HG02678 (cell line): ENCODE results near the gene SVIL.
"Not testable (repeated sequence)": the region's sequence is repeated elsewhere in the genome, so short reads cannot be mapped to it uniquely, and the experiment has no call there.

ENCODE experiments used
- ATAC-seq: cut with Tn5 transposase; IDR thresholded peaks from one replicate; pipeline ENCODE4 v1.9.1; 2021; ENCODE audit warnings: mild to moderate bottlenecking, moderate library complexity; ENCODE audit not compliant: unreplicated experiment

SVIL gene

DNA sequence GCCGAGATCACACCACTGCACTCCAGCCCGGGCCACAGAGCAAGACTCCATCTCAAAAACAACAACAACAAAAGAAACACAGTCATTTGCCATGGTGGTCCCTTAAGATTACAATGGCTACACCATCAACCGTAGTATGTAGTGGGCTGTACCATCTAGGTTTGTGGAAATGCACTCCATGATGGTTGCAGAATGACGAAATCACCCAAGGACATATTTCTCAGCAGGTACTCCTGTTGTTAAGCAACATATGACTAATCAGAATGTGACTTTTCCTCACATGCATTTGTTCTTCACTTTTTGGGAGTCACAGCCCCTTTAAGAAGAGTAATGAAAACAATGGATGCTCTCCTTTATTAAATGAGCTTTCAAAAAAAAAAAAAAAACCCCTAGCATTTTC lies 11.0 kb downstream of the SVIL start:
- no peak for ATAC-seq

DNA sequence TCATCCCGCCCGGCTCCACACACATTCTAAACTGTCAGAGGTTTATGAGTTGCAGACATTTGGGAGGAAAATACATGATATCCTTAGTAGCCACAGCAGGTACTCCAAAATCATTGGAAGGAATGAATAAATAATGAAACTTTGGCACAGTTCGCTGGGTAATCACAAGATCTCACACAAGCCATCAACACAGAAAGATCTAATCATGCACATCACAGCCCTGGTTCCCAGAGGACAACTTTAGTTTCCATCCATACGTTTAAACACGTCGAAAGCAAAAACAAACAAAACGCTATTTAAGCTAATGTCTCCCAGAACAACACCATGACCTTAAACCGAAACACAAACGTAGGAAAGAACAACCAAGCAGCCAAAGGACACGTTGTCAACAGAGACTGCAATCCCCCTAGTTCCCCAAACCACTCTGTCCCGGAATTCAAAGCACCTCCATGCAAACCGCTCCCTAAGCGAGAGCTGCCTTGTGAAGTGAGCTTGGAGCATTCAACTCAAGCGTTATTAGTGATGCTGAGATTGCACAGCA lies 12.3 kb downstream of the SVIL start:
- no peak for ATAC-seq

DNA sequence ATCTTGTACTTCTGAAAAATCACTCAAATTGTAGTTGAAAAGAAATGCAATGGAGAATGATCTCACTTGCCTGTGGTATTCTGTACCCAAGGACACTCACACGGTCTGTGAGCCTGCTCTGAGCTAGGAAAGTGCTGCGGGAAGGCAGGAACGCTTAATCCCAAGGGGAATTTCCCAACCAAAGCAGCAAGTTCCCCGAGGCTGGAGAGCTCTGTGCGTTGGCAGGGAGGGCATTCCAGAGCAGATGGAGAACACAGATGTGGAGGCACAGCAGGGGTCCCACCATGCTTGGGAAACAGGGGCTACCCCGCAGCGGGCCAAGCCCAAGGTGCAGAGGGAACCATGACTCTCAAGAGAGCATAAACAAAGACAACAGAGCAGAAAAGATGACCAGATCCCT lies 13.6 kb downstream of the SVIL start:
- ATAC-seq, result no peak

DNA sequence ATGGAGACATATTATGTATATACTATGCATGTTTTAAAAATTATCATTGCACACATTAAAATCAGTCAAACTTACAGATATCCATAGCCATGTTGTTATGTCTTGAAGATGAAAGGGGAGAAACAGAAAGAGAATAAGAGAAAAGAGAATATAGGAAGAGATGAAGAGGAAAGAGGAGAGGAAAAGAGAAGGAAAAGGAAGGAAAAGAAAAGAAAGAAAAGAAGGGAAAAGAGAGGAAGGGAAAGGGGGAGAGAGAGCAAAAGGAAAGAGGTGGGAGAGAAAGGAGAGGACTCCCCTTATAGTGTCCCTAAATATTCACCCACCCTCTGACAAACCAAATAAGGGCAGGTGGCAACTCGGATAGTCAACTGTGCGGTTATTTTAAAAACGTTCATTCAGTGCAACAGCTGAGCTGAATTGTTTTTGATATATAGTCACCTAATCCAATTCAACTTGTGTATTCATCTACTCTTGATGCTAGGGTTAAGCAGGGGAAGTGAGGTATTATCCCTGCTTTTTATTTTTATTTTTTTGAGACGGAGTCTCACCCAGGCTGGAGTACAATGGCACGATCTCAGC lies 14.6 kb downstream of the SVIL start:
- no peak for ATAC-seq

DNA sequence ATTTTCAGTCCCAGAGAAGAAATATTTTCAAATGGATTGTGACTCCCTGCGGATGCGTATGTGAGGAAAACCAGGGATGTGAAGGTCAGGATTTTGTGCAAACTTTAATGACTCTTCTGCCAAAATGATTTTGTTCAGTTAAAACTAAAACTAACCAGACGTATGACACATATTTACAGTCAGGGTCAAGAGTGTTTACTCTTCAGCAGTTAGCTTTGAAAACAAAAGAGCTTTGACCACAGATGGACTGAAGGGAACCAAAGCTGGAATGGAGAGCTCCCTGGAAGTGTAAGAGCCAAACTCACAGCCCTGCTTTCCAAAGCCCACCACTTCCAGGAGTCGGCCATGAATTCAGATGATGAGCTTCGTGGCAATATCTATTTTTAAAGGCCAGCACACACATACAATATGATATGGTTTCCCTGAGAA lies 15.5 kb downstream of the SVIL start:
- ATAC-seq, result no peak

DNA sequence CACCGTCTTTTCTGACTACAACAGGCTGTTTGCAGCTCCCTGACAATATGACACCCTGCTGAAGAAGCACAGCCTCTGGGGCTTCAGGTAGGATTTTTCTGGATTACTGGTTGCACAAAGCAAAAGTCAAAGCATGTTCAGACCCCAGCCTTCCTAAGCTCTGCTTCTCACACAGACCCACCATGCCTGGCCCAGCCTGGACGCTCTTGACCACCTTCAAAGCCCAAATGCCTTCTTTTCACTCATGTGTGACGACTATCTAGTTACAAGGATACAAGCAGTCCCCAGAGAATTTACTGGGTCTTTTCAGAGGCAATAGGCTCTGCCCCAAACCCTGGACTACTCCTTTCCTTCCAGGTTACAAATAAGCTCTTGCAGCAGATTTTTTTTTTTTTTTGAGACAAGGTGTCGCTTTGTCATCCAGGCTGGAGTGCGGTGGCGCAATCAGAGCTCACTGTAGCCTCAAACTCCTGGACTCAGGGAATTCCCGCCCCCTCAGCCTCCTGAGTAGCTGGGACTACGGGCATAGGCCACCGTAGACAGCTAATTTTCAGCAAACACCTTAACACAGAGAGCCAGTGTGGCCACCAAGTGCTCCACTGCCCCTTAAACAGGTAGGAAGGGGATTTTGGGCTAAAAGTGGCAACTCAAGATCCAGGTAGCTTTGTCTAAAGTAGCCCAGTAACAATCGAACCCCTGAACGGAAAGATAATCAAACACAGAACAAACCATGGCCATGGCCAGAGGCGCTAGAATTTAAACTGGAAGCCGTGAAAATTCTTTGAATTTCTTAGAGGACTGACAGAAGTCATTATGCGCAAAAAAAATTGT lies 16.2 kb downstream of the SVIL start:
- no peak for ATAC-seq

DNA sequence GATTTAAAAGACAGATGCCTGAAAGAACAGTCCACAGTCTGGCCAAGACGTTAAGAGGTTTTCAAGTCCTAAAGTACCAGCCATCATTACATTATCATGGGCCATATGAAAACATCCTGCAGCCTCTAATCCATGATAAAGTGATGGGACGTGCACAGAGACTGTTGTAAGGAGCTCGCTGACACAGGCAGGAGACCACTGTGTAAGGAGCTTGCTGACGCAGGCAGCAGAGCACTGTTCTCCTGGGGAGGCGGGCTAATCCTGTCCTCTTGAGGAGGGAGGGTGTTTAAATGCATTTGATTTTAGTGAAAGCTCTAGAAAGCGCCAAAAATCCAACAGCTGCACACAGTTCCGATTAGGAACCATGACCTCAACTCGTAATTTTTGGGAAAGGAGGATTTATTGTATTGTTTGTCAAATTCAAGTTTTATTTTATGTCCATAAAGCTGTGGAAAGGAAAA lies 16.9 kb downstream of the SVIL start:
- no peak for ATAC-seq

DNA sequence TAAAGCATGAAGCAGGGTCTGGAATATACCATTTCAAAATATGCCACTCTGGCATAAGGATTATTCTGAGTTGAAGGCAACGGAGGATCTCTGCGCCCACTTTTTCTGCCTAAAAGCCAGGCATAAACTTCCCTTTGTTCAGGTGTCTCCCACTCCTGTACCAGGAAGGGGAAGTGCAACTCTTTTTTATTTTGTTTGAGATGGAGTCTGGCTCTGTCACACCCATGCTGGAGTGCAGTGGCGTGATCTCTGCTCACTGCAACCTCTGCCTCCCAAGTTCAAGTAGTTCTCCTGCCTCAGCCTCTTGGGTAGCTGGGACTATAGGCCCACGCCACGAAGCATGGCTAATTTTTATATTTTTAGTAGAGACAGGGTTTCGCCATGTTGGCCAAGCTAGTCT lies 18.2 kb downstream of the SVIL start:
- no peak for ATAC-seq

DNA sequence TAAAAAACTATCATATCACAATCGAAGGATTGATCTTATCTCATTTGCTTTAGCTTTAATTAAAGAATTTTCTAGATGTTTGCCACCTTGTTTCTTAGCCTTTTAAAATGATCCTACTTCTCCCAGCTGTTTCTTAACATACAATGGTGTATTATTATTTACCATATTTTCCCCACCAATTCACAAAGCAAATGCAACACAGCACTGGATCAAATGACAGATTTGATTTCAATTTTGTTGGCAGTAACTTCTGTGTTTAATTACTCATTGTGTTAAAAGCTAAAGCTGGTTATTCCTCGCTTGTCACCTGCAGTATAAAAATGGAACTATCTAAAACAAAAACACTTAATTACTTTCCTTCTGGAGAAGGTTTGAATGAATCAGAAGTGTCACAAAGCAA lies 19.6 kb downstream of the SVIL start:
- ATAC-seq, result no peak

DNA sequence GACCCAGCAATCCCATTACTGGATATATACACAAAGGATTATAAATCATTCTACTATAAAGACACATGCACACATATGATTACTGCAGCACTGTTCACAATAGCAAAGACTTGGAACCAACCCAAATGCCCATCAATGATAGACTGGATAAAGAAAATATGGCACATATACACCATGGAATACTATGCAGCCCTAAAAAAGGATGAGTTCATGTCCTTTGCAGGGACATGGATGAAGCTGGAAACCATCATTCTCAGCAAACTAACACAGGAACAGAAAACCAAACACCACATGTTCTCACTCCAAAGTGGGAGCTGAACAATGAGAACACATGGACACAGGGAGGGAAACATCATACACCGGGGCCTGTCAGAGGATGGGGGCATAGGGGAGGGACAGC lies 20.5 kb downstream of the SVIL start:
- ATAC-seq, result not testable (repeated sequence)

DNA sequence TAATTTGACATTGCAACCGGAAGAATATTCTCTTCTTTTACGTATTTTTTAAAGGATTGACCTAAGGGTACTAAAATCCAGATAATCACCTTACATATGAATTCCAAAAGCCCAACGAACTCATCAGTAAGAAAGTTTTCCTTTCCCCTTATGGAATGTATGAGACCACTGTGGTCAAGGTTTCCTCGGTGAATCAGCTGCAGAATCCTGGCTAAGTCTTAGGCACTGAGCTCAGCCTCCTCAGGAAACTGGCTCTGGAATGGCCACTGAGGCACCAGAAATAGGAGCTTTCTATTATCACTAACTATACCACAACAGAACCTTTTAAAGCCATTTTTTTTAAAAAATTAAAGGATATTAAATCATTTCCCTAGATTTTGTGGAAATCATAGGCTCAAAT lies 21.0 kb downstream of the SVIL start:
- ATAC-seq, result no peak

DNA sequence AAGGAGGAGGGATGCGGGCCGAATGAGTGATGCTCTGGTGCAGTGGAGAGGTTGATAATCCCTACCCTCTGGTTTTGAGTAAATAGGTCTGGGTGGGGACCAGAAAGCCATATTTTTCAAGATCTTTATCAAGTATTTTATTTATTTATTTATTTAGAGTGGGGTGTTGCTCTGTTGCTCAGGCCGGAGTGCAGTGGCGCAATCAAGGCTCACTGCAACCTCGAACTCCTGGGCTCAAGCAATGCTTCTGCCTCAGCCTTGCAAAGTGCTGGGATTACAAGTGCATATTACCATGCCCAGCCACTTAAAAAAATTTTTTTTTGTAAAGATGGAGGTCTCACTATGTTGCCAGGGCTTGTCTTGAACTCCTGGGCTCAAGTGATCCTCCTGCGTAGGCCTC lies 21.6 kb downstream of the SVIL start:
- ATAC-seq, result no peak

DNA sequence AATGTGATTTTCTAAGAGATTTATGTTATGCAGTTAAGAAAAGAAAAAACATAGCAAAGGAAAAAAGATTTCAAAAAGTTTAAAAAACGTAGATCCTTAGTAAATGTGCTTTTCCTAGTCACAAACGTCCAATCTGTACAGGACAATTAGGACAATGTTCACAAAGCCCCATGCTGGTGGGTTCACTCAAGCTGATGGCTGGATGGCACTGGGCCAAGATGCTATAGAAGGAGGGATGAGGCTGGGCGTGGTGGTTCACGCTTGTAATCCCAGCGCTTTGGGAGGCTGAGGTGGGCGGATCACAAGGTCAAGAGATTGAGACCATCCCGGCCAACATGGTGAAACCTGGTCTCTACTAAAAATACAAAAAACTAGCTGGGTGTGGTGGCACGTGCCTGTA lies 22.1 kb downstream of the SVIL start:
- no peak for ATAC-seq

DNA sequence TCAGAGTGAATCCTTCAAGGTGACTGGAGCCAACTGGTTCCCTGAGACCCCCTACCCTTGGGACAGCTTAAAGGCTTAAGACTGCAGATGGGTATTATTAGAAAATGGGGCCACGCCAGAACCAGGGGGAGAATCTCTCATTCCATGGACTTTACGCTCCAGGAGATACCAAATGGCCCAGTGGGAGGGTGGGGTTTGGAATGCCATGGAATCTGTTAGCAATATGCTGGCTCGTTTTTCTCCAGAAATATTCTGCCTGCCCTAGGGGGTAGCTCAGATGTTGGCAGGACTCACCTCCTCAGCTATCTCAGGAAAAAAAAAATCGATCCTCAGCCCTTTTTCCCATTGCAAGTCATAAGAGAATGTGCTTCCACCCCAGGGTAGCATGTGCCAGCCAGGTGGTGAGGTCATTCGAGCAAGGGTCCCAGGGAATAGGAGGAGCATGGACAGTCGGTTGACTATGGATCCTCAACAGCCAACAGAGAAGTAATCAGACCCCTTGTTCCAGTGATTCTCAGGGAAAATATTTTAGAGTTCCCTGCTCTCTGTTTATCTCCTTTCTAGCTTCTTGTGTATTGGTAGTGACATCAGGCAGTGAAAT lies 22.9 kb downstream of the SVIL start:
- ATAC-seq, result no peak

DNA sequence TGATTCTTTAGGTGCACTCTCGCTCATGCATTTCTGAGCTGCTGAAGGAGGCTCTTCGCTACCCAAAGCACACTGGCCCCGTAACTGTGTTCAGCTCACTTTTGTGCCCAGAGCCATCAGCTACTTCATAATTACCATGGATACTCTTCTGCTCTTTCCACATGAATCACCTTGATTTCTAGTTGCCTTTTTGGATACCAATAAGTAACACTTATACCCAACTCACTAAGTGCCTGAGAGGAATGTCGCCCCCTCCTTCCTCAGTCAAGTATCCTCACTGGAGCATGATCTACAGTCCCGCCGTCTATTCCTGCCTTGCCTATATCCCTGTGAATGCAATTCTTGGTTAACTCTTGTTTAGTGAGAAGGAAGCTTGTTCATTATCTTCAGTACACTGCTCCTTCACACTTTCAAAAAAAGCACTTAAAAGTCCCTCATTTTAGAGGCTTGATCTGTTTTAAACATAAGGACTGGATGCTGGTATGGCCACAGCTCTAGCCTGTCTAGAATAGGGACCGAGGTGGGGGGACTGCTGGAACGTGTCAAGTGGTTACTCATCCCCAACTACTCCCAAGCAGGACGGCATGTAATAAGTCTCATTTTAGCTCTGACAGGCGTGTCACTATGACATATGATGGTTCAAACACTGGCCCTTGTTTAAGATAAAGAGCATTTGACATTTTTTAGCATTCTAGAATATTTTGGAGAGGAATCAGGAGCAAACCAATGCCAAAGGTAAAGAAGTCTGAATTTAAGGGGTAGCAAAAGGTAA lies 23.7 kb downstream of the SVIL start:
- ATAC-seq, result no peak

DNA sequence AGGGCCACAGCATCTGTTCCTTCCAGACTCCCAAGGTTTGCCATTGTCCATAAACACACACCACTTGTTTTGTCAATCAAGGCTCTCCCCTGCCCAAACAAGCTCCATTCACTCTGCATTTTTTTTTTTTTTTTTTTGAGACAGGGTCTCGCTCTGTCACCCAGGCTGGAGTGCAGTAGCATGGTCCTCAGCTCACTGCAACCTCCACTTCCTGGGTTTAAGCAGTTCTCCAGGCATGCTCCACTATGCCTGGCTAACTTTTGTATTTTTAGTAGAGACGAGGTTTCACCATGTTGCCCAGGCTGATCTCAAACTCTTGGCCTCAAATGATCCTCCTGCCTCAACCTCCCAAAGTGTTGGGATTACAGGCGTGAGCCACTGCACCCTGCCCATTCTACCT lies 24.4 kb downstream of the SVIL start:
- not testable (repeated sequence) for ATAC-seq

DNA sequence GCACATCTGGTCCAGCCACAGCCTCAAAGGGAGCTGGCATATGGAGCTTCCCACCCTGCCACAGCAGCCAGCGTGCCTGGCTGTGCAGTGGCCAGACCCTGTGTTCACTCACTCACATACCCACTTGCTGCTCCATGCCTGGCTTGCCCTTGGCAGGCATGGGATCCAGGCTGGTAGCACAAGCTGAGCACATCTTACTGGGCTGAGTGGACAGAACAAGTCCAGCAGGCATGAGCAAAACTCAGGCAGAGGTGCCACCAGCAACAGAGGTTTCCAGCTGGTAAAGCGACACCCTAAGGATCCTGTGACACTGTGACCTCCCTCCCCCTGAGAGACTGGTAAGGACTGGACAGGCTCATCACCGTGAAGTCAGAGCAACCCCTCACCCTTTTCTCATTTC lies 25.1 kb downstream of the SVIL start:
- ATAC-seq, result no peak

DNA sequence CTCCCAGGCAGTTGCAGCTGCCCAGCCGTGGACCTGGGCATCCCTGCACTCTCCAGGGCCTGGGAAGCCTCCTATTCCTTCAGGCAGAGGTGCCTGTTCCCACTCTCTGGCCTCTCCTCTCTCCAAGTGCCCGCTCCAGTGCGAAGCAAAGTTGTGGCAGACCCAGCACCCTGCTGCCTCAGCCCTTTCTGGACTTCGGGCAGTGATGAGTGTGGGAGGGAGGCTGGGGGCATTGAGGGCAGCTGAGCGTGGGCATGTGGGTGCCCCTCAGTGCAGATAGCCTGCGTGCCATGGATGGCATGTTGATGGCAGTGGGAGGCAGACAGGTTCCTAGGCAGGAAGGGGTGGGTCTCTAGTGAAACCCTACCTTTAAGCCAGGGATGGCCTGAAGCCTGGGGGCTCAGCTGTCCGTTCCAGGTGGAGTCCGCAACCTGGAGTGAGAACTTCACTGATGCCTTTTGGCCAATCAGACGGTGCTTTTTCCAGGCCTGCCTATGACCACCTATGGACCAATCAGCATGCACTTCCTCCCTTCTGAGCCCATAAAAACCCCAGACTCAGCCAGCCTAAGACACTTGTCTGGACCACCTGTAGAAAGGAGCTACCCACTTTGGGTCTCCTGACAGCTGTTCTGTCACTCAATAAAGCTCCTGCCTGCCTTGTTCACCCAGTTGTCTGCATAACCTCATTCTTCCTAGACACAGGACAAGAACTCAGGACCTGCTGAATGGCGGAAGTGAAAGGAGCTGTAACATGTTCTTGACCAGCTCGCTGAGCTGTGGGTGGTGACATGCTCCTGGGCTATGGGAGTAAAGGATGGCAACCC lies 26.1 kb downstream of the SVIL start:
- no peak for ATAC-seq

DNA sequence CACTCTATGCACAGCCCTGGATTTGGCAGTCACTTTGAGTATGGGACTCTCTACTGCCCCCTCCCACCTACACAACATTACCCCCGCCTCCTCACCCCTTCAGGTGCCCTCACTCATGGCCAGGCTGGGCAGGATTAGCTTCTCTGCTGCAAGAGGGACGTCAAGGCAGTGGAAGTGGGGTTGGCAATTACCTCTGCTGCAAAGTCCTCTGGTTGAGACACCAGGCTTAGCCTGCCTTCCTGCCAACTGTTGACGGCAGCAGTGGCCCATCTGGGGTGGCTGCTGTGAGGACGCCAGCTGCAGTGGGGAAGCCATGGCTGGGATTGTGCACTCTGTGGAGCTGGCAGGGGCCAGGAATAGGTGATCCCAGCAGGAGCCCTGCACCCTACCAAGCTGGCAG lies 26.7 kb downstream of the SVIL start:
- ATAC-seq, result no peak

DNA sequence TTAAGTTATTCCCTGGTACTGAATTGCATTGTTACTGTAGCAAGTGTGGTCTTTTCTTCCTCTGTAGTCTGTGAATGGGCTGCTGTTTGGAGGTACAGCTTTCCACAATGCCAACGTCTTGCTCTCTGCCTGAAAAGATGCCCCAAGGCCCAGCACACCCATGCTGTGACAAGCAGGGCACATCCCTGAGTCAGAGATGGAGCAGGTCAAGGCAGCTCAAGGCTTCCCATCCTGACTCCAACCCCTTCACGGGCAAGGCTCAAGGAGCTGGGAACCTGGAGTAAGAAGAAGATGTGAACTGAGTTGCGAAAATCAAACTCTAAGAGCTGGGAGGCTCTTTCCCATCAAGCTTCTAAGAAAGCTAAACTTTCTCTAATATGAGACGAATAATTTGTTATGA lies 27.2 kb downstream of the SVIL start:
- no peak for ATAC-seq
